Activated CD4-positive, alpha-beta T cell treated with anti-CD3 and anti-CD28 coated beads, Interleukin-2, amount 10 ng/mL, durations not matched to agents 7 days and 5 days (primary cell): Measurements from ENCODE around the gene TRMT11. TPM values are rescaled to one million over a fixed set of nuclear protein-coding genes. Genes with fewer than 3 reads are reported as not detected.

Experiments used
- CTCF ChIA-PET: fragments of 350-600 bp; sonication (Branson Sonifier 250); formaldehyde crosslinking; loops from one replicate; lab custom pipeline; 2021; ENCODE audit warnings: antibody characterized with exemption; lab: Charles Lee
- POLR2A ChIA-PET: fragments of 350-600 bp; sonication (Branson Sonifier 250); formaldehyde crosslinking; loops from one replicate; lab custom pipeline; 2021; ENCODE audit warnings: antibody characterized with exemption; lab: Charles Lee
- DNase-seq: peaks from one replicate; pipeline ENCODE4 v3.0.0-alpha.2; 2020
- H3K27ac Mint-ChIP-seq: one replicate; pipeline ENCODE4 v1.8.0; 2021; ENCODE audit warnings: mild to moderate bottlenecking, moderate library complexity, mixed read lengths
- H3K27me3 Mint-ChIP-seq: one replicate; pipeline ENCODE4 v1.8.0; 2021; ENCODE audit warnings: mixed read lengths
- H3K36me3 Mint-ChIP-seq: one replicate; pipeline ENCODE4 v1.8.0; 2021; ENCODE audit warnings: low read depth, mixed read lengths
- H3K4me1 Mint-ChIP-seq: one replicate; pipeline ENCODE4 v1.8.0; 2021; ENCODE audit warnings: mixed read lengths
- H3K4me3 Mint-ChIP-seq: one replicate; pipeline ENCODE4 v1.8.0; 2021; ENCODE audit warnings: mild to moderate bottlenecking, moderate library complexity, mixed read lengths
- H3K9me3 Mint-ChIP-seq: one replicate; pipeline ENCODE4 v1.8.0; 2021; ENCODE audit warnings: mixed read lengths
- total RNA-seq, 2 experiments: library from RNA; stranded (reverse); gene quantifications; one replicate each; pipeline ENCODE4 v1.2.3, GENCODE V29; 2021

TRMT11 gene
- total RNA-seq, 2 experiments from 2014 or later: 15.1 to 16.3 TPM

DNA sequence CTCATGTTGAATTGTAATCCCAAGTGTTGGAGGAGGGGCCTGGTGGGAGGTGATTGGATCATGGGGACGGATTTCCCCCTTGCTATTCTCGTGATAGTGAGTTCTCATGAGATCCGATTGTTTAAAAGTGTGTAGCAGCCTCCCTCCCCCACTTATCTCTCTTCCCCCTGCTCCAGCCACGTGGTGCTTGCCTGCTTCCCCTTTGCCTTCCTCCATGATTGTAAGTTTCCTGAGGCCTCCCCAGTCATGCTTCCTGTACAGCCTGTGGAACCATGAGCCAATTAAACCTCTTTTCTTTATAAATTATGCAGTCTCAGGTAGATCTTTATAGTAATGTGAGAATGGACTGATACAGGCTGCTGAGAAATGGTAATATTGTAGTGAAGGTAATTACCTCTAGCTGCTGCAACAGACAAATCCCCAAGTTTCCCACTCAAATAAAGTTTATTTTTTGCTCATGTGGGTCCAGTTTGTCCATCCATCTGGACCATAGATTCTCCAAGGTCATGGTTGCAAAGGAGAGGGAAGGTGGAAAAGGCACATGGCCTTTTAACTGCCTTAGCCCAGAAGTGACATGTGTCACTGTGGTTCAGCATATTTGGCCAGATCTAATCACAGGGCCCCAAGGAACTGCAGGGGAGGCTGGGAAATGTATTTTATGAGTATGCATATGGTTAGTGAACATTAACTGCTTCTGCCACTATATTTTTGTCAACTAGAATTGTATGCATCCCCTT lies 89.2 kb downstream of the TRMT11 start:
- no peak overlapping the region for H3K27ac Mint-ChIP-seq
- POLR2A ChIA-PET: no interaction called here
- no peaks in the 10 kb centered on the region for H3K27me3 Mint-ChIP-seq
- H3K9me3 Mint-ChIP-seq: no peaks in the 10 kb centered on the region
- CTCF ChIA-PET: no interaction called here
- DNase-seq: no peak
- no peaks in the 10 kb centered on the region for H3K36me3 Mint-ChIP-seq
- no peaks in the 10 kb centered on the region for H3K4me1 Mint-ChIP-seq
- no peak overlapping the region for H3K4me3 Mint-ChIP-seq

DNA sequence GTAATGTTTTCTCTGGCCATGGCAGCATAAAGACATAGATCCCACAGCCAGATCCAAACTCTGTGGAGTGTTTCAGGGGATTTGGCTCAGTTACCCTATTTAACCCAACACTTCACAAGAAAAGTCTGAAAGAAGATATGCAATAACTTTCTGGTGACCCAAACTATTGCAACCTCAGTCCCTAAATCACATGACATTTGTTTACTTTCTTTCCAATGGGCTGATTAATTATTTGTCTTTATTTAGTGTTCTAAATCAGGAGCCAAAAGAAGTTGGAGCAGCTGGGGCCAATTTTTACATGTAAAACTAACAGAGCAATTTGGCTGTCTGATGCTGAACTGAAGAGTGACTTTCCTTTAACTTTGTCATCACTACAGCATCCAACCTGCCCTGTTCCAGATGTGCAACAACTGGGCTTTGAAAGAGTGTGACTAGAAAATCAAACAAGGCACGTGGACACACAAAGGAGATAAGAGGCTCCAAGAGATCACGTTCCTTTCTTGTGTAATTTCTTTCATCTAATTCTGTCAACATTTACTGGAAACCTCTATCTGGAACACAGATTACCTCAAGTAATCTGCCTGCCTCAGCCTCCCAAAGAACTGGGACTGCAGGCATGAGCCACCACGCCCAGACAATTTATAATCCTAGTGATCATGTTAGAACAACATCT lies 90.8 kb downstream of the TRMT11 start:
- Mint-ChIP-seq H3K4me1 (no peaks in the 10 kb centered on the region), H3K36me3 (no peaks in the 10 kb centered on the region), H3K4me3 (no peak overlapping the region), H3K9me3 (no peaks in the 10 kb centered on the region), H3K27ac (no peak overlapping the region), H3K27me3 (no peaks in the 10 kb centered on the region)
- DNase-seq: no peak
- ChIA-PET CTCF (no interaction called here), POLR2A (no interaction called here)

DNA sequence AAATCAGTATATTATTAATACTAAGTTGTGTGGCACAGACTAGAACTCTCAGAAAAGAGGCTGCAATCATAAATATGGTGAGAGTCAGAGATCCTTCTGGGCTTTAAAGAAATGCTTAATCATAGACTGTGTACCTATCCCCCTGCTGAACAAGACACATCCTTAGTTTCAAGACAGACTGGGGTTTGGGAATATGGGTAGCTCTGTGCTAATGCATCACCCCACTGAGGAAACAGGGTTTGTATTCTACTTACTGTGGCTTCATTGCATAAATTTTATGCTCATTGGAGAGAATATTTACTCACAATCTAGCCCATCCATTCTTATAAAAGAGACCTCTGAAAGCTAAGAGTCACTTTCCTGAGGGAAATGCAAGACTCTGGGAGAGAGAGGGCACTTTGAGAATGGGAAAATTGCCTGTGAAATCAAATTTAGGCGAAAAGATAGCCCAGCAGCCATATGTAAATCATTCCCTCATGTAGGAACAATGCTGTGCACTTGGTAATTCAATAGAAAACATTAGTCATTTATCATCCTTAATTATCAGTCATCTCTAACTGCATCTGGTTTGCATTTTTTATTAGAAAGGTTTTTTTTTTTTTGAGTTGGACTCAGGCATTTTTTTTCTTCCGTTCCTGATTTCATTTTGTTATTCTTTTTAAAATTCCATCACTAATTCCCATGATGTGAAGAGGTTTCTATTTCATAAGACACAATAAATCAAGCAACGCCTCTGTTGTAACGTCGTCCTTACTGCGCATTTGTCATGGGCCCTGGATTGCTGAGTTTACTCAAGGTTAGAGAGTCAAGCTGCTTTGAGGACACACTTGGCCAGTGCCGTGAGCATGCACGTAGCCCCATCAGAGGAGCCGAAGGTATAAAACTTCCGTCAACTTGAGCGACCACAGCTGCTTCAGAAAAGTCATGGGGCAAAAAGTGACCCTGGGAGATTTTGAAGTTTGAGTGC lies 91.8 kb downstream of the TRMT11 start:
- Mint-ChIP-seq H3K4me3 (no peak overlapping the region), H3K27ac (no peak overlapping the region), H3K27me3 (no peaks in the 10 kb centered on the region), H3K36me3 (no peaks in the 10 kb centered on the region), H3K4me1 (no peaks in the 10 kb centered on the region), H3K9me3 (no peaks in the 10 kb centered on the region)
- ChIA-PET POLR2A (no interaction called here), CTCF (no interaction called here)
- no peak for DNase-seq

DNA sequence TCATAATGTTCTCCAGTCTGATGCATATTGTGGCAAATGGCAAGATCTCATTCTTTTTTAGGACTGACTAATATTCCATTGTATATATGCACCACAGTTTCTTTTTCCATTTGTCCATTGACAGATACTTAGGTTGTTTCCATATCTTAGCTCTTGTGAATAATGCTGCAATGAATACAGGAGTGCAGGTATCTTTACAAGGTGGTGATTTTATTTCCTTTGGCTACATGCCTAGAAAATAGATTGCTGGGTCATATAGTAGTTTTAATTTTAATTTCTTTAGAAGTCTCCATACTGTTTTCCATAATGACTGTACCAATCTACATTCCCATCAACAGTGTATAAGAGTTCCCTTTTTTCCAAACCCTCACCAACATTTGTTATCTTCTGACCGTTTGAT lies 97.5 kb downstream of the TRMT11 start:
- H3K36me3 Mint-ChIP-seq: no peaks in the 10 kb centered on the region
- CTCF ChIA-PET: no interaction called here
- H3K27me3 Mint-ChIP-seq: no peaks in the 10 kb centered on the region
- H3K27ac Mint-ChIP-seq: no peak overlapping the region
- peaks cover 8% of the 10 kb centered on the region for H3K4me1 Mint-ChIP-seq
- no peak for DNase-seq
- H3K9me3 Mint-ChIP-seq: no peaks in the 10 kb centered on the region
- no peak overlapping the region for H3K4me3 Mint-ChIP-seq
- POLR2A ChIA-PET: no interaction called here

DNA sequence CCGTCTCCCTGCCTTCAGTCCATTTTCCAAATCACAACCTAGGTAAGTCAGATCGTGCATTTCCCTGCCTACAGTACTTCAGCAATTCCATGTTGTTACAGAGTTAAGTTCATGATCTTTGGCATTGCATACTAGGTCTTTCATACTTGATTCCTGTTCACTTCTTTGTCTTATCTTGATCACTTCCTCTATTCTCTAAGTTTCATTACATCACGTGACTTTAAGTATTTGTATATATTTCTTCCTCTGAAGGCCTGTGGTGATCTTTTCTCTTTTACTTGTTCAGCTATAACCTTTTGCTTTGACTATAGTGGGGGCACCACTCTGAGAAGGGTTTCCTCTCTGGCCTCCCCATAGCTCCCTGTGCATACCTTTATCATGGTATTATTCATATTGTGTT lies 100.2 kb downstream of the TRMT11 start:
- Mint-ChIP-seq H3K27ac (no peak overlapping the region), H3K9me3 (no peaks in the 10 kb centered on the region), H3K4me1 (peaks cover 8% of the 10 kb centered on the region), H3K36me3 (no peaks in the 10 kb centered on the region), H3K27me3 (no peaks in the 10 kb centered on the region), H3K4me3 (no peak overlapping the region)
- DNase-seq: no peak
- ChIA-PET CTCF (interaction anchor here (0.7 to 1.2 kb wide), 2 partner anchors 10 to 12 kb away, joined by 4 read pairs; no protein-coding TSS in a partner anchor), POLR2A (no interaction called here)

Other genes starting within 250 kb of the TRMT11 start
- gene HEY2, start 236.9 kb upstream of the TRMT11 start, total RNA-seq: not detected
- 10 to 100 TPM; 43.2 to 53.1 TPM for gene NCOA7, start 195.6 kb upstream of the TRMT11 start, total RNA-seq
- gene HINT3, start 29.8 kb upstream of the TRMT11 start, total RNA-seq: 1 to 10 TPM; 7.5 to 8.3 TPM